Progenitor cell of endocrine pancreas (in vitro differentiated cells): ENCODE results near the gene COG1. TPM values are rescaled to one million over a fixed set of nuclear protein-coding genes. Genes with fewer than 3 reads are reported as not detected.

Source experiments
- DNase-seq: peaks from one replicate; pipeline ENCODE4 v3.0.0; 2021; ENCODE audit warnings: low spot score; ENCODE audit not compliant: unreplicated experiment
- H3K27ac Mint-ChIP-seq: 2 replicates; pipeline ENCODE4 v1.8.0; 2021; ENCODE audit warnings: mild to moderate bottlenecking, moderate library complexity, mixed read lengths
- H3K27me3 Mint-ChIP-seq: 2 replicates; pipeline ENCODE4 v1.8.0; 2021; ENCODE audit warnings: mixed read lengths
- H3K36me3 Mint-ChIP-seq: 2 replicates; pipeline ENCODE4 v1.8.0; 2022; ENCODE audit warnings: mixed read lengths; ENCODE audit not compliant: insufficient read depth
- H3K4me1 Mint-ChIP-seq: 2 replicates; pipeline ENCODE4 v1.8.0; 2021; ENCODE audit warnings: low read depth, mixed read lengths
- H3K4me3 Mint-ChIP-seq: 2 replicates; pipeline ENCODE4 v1.8.0; 2021; ENCODE audit warnings: low read depth, mild to moderate bottlenecking, moderate library complexity, mixed read lengths
- H3K9me3 Mint-ChIP-seq: 2 replicates; pipeline ENCODE4 v1.8.0; 2021; ENCODE audit warnings: low read depth, mixed read lengths
- CTCF ChIP-seq: fragments of 200-600 bp; sonication (generic); IDR thresholded peaks from one replicate; pipeline ENCODE4 v1.5.0; 2021; ENCODE audit warnings: antibody characterized with exemption, mild to moderate bottlenecking; ENCODE audit not compliant: unreplicated experiment
- total RNA-seq: library from RNA; stranded (reverse); gene quantifications from 2 replicates; pipeline ENCODE4 v1.2.1, GENCODE V29; 2021

The COG1 gene
- total RNA-seq, 1 donor from 2014 or later = 50.5 TPM

- no peaks in the 10 kb centered on the region for H3K4me1 Mint-ChIP-seq
- no peak for TF ChIP-seq CTCF
Observed at GRCh38 chr17:73249700-73250099, 56.8 kb downstream of the COG1 start.

GRCh38 chr17:73250851-73251640, 58.2 kb downstream of the COG1 start:
- Mint-ChIP-seq H3K9me3 (no peaks in the 10 kb centered on the region), H3K27me3 (peaks cover 15% of the 10 kb centered on the region), H3K4me3 (no peak overlapping the region), H3K36me3 (peaks cover 7% of the 10 kb centered on the region), H3K4me1 (peaks cover 3% of the 10 kb centered on the region), H3K27ac (no peak overlapping the region)
- no peak for DNase-seq
- TF ChIP-seq CTCF = no peak

More at GRCh38 chr17:73249700-73250099, 56.8 kb downstream of the COG1 start:
- Mint-ChIP-seq H3K27ac (no peak overlapping the region), H3K9me3 (no peaks in the 10 kb centered on the region), H3K27me3 (peaks cover 12% of the 10 kb centered on the region), H3K4me3 (no peak overlapping the region), H3K36me3 (peaks cover 10% of the 10 kb centered on the region)
- no peak for DNase-seq

GRCh38 chr17:73251871-73252270, 59.0 kb downstream of the COG1 start:
- DNase-seq = no peak
- Mint-ChIP-seq H3K27me3 (peaks cover 15% of the 10 kb centered on the region), H3K4me3 (no peak overlapping the region), H3K36me3 (peaks cover 7% of the 10 kb centered on the region), H3K9me3 (no peaks in the 10 kb centered on the region), H3K4me1 (peaks cover 3% of the 10 kb centered on the region), H3K27ac (no peak overlapping the region)
- TF ChIP-seq CTCF = no peak

GRCh38 chr17:73255671-73256181, 62.9 kb downstream of the COG1 start:
- TF ChIP-seq CTCF = peak; percentile 100
- peaks cover 6% of the 10 kb centered on the region for H3K4me1 Mint-ChIP-seq
- no peak overlapping the region for H3K4me3 Mint-ChIP-seq
- H3K27me3 Mint-ChIP-seq = peaks cover 15% of the 10 kb centered on the region
- no peaks in the 10 kb centered on the region for H3K9me3 Mint-ChIP-seq
- no peak overlapping the region for H3K27ac Mint-ChIP-seq
- H3K36me3 Mint-ChIP-seq = no peaks in the 10 kb centered on the region
- peak; percentile 56 for DNase-seq

- no peak for TF ChIP-seq CTCF
- no peaks in the 10 kb centered on the region for H3K9me3 Mint-ChIP-seq
- H3K36me3 Mint-ChIP-seq = no peaks in the 10 kb centered on the region
- no peak overlapping the region for H3K27ac Mint-ChIP-seq
- DNase-seq = no peak
- no peak overlapping the region for H3K4me3 Mint-ChIP-seq
- H3K27me3 Mint-ChIP-seq = peaks cover 15% of the 10 kb centered on the region
- H3K4me1 Mint-ChIP-seq = peaks cover 8% of the 10 kb centered on the region
Observed at GRCh38 chr17:73256220-73256619, 63.4 kb downstream of the COG1 start.
